ENCODE results near the gene UBE2E3.

UBE2E3 gene

GRCh38 chr2:181105562-181105961, 125.2 kb downstream of the UBE2E3 start:
- Histone ChIP-seq H3K9me3 (ENCODE audit: insufficient read depth, low read depth, low read length) (no peaks in the 10 kb centered on the region), H4K20me1 (ENCODE audit: insufficient read depth, low read length, poor library complexity, severe bottlenecking) (no peaks in the 10 kb centered on the region), H2AFZ (ENCODE audit: low read length) (0 out of 2 replicates have a peak overlapping the region, but pooled peaks have one; percentile 13), H3K9ac (ENCODE audit: low read depth, low read length, poor library complexity, severe bottlenecking) (peak overlapping the region; percentile 49), H3K79me2 (ENCODE audit: insufficient read depth, low read length) (no peaks in the 10 kb centered on the region; the same call in 1 of the 2 replicates), H3K36me3 (ENCODE audit: insufficient read depth, low read length) (no peaks in the 10 kb centered on the region), H3K4me3 (ENCODE audit: low read length, poor library complexity, severe bottlenecking) (no peak overlapping the region), H3F3A (ENCODE audit: low read depth) (no peaks in the 10 kb centered on the region), H3K27me3 (ENCODE audit: insufficient read depth, low read length, poor library complexity, severe bottlenecking) (no peaks in the 10 kb centered on the region), H3K9me2 (replicated peaks; ENCODE audit: low read depth, low read length) (no peaks in the 10 kb centered on the region), H3K4me2 (ENCODE audit: low read depth, low read length, poor library complexity, severe bottlenecking) (peak overlapping the region; percentile 34), H3K4me1 (ENCODE audit: insufficient read depth, low read length, poor library complexity, severe bottlenecking) (peaks cover 36% of the 10 kb centered on the region)
- no peak for TF ChIP-seq CTCF (conservative IDR thresholded peaks at IDR 0.05; ENCODE audit: low read length)
- no peak for TF ChIP-seq EZH2phosphoT487 (IDR thresholded peaks at IDR 0.05; ENCODE audit: borderline replicate concordance)

- Histone ChIP-seq H3K4me1 (ENCODE audit: insufficient read depth, low read length, poor library complexity, severe bottlenecking) (peaks cover 36% of the 10 kb centered on the region), H3K4me3 (ENCODE audit: low read length, poor library complexity, severe bottlenecking) (peak overlapping the region; percentile 1), H3K79me2 (ENCODE audit: insufficient read depth, low read length) (no peaks in the 10 kb centered on the region; the same call in 1 of the 2 replicates), H3K27me3 (ENCODE audit: insufficient read depth, low read length, poor library complexity, severe bottlenecking) (no peaks in the 10 kb centered on the region), H3K4me2 (ENCODE audit: low read depth, low read length, poor library complexity, severe bottlenecking) (peak overlapping the region; percentile 34), H3K9ac (ENCODE audit: low read depth, low read length, poor library complexity, severe bottlenecking) (peak overlapping the region; percentile 49), H3F3A (ENCODE audit: low read depth) (no peaks in the 10 kb centered on the region), H3K36me3 (ENCODE audit: insufficient read depth, low read length) (no peaks in the 10 kb centered on the region), H2AFZ (ENCODE audit: low read length) (peak overlapping the region; percentile 11; the same call in 1 of the 2 replicates), H3K9me3 (ENCODE audit: insufficient read depth, low read depth, low read length) (no peaks in the 10 kb centered on the region), H3K9me2 (replicated peaks; ENCODE audit: low read depth, low read length) (no peaks in the 10 kb centered on the region), H4K20me1 (ENCODE audit: insufficient read depth, low read length, poor library complexity, severe bottlenecking) (no peaks in the 10 kb centered on the region)
- TF ChIP-seq CTCF (conservative IDR thresholded peaks at IDR 0.05; ENCODE audit: low read length), result no peak
- TF ChIP-seq EZH2phosphoT487 (IDR thresholded peaks at IDR 0.05; ENCODE audit: borderline replicate concordance), result no peak
These were observed 125.8 kb downstream of the UBE2E3 start for GRCh38 chr2:181106229-181106628.

GRCh38 chr2:181106789-181107627, 126.6 kb downstream of the UBE2E3 start:
- peak overlapping the region; percentile 41 for H3K4me2 ChIP-seq (ENCODE audit: low read depth, low read length, poor library complexity, severe bottlenecking)
- H3K9me3 ChIP-seq (ENCODE audit: insufficient read depth, low read depth, low read length), result no peaks in the 10 kb centered on the region
- H3K79me2 ChIP-seq (ENCODE audit: insufficient read depth, low read length), result no peaks in the 10 kb centered on the region; the same call in 1 of the 2 replicates
- H3K27me3 ChIP-seq (ENCODE audit: insufficient read depth, low read length, poor library complexity, severe bottlenecking), result no peaks in the 10 kb centered on the region
- H4K20me1 ChIP-seq (ENCODE audit: insufficient read depth, low read length, poor library complexity, severe bottlenecking), result no peaks in the 10 kb centered on the region
- peaks cover 36% of the 10 kb centered on the region for H3K4me1 ChIP-seq (ENCODE audit: insufficient read depth, low read length, poor library complexity, severe bottlenecking)
- no peaks in the 10 kb centered on the region for H3K9me2 ChIP-seq (replicated peaks; ENCODE audit: low read depth, low read length)
- H3K4me3 ChIP-seq (ENCODE audit: low read length, poor library complexity, severe bottlenecking), result peak overlapping the region; percentile 4
- no peak overlapping the region for H2AFZ ChIP-seq (ENCODE audit: low read length)
- H3K9ac ChIP-seq (ENCODE audit: low read depth, low read length, poor library complexity, severe bottlenecking), result peak overlapping the region; percentile 46
- H3K36me3 ChIP-seq (ENCODE audit: insufficient read depth, low read length), result no peaks in the 10 kb centered on the region
- H3F3A ChIP-seq (ENCODE audit: low read depth), result no peaks in the 10 kb centered on the region
- TF ChIP-seq EZH2phosphoT487 (IDR thresholded peaks at IDR 0.05; ENCODE audit: borderline replicate concordance) (no peak), CTCF (conservative IDR thresholded peaks at IDR 0.05; ENCODE audit: low read length) (no peak)

Data from Loucy (cell line).